ENCODE data around the gene CDCA3. TPM values are rescaled to one million over a fixed set of nuclear protein-coding genes. Genes with fewer than 3 reads are reported as not detected.

CDCA3 gene
- total RNA-seq, 1 donor from 2014 or later, result 3.2 TPM

DNA sequence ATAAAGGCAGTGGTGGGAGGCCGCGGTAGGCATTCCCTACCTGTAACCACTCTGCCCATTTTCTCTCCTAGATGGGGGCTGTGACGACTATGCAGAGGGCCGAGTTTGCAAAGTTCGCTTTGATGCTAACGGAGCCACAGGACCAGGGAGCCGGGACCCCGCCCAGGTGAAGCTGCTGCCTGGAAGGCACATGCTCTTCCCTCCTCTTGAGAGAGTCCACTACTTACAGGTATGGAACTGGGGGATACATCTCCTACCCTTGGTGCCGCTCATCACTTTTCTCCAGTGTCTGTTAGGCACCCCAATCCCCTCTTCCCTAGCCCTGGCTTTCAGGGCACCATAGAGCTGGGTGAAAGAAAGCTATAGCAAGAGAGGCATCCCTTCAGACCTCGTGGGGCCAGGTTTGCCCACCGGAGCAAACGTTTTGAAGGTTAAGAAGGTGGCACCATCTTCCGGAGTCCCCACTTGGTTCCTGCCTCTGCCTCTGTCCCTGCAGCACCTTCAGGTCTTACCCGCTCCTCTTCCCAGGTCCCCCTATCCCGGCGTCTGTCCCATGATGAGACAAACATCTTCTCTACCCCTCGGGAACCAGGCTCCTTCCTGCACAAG lies 24.9 kb downstream of the CDCA3 start:
- H3K9me3 Mint-ChIP-seq (ENCODE audit: unreplicated experiment), result no peaks in the 10 kb centered on the region
- Histone ChIP-seq H3K27me3 (ENCODE audit: insufficient read depth, low read length) (no peaks in the 10 kb centered on the region), H3K9me3 (ENCODE audit: insufficient read depth, low read depth, low read length) (no peaks in the 10 kb centered on the region), H3K79me2 (ENCODE audit: insufficient read depth, low read length) (peaks cover 29% of the 10 kb centered on the region), H3K27ac (ENCODE audit: low read depth, low read length) (no peak overlapping the region), H3K36me3 (ENCODE audit: insufficient read depth, low read length) (peaks cover 2% of the 10 kb centered on the region), H2AFZ (ENCODE audit: low read depth, low read length) (no peak overlapping the region), H3K4me3 (ENCODE audit: insufficient read depth, low read depth, low read length) (no peak overlapping the region), H3K4me1 (ENCODE audit: insufficient read depth, low read length) (peaks cover 25% of the 10 kb centered on the region), H3K4me2 (ENCODE audit: low read length) (no peak overlapping the region), H4K20me1 (ENCODE audit: insufficient read depth, low read length) (peaks cover 6% of the 10 kb centered on the region), H3K9ac (ENCODE audit: low read length) (no peak overlapping the region)
- no peak overlapping the region for H3K27ac Mint-ChIP-seq (ENCODE audit: unreplicated experiment)
- H3K36me3 Mint-ChIP-seq (ENCODE audit: low read depth, unreplicated experiment), result peaks cover 6% of the 10 kb centered on the region
- H3K27me3 Mint-ChIP-seq (ENCODE audit: low read depth, unreplicated experiment), result no peaks in the 10 kb centered on the region
- DNase-seq (ENCODE audit: low read depth), result no peak
- peaks cover 22% of the 10 kb centered on the region for H3K4me1 Mint-ChIP-seq (ENCODE audit: low read depth, unreplicated experiment)
- FAIRE-seq, result no peak
- TF ChIP-seq, protein P1, sequence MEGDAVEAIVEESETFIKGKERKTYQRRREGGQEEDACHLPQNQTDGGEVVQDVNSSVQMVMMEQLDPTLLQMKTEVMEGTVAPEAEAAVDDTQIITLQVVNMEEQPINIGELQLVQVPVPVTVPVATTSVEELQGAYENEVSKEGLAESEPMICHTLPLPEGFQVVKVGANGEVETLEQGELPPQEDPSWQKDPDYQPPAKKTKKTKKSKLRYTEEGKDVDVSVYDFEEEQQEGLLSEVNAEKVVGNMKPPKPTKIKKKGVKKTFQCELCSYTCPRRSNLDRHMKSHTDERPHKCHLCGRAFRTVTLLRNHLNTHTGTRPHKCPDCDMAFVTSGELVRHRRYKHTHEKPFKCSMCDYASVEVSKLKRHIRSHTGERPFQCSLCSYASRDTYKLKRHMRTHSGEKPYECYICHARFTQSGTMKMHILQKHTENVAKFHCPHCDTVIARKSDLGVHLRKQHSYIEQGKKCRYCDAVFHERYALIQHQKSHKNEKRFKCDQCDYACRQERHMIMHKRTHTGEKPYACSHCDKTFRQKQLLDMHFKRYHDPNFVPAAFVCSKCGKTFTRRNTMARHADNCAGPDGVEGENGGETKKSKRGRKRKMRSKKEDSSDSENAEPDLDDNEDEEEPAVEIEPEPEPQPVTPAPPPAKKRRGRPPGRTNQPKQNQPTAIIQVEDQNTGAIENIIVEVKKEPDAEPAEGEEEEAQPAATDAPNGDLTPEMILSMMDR (IDR thresholded peaks at IDR 0.05; ENCODE audit: insufficient read depth, low read depth, low read length), result no peak
- TF ChIP-seq EZH2 (IDR thresholded peaks at IDR 0.05; ENCODE audit: insufficient read depth, low read length), result no peak
- peak overlapping the region; percentile 57 for H3K4me3 Mint-ChIP-seq (ENCODE audit: unreplicated experiment)

DNA sequence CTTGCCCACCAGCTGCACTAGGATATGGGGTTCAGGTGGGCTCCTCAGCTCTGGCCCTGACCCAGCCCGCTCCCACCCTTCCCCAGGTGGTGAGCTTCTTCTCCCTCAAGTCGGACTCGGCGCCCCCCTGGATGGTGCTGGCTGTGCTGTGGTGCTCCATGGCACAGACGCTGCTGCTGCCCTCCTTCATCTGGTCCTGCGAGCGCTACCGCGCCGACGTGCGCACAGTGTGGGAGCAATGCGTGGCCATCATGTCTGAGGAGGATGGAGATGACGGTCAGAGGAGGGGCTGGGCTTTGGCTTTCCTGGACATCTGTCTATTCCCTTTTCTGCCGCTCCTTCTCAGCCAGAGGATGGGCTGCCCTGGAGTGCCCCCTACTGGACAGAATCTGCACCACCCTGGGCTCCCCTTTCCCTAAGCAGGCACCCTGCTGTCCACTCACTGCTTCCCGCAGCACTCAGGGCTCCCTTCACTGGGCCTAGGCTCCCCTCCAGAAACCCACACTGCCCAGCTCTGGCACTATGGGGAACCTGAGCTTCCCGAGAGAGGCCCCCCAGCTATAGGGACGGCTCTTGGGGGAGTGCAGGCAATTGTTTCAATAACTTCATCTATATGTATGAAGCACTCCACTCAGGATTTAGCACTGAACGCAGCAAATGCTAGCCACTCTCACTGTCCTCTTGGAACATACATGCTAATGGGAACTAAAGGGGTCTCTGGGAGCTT lies 25.5 kb downstream of the CDCA3 start:
- Histone ChIP-seq H3K4me3 (ENCODE audit: insufficient read depth, low read depth, low read length) (no peak overlapping the region), H3K27ac (ENCODE audit: low read depth, low read length) (no peak overlapping the region), H4K20me1 (ENCODE audit: insufficient read depth, low read length) (peaks cover 6% of the 10 kb centered on the region), H3K27me3 (ENCODE audit: insufficient read depth, low read length) (no peaks in the 10 kb centered on the region), H3K4me1 (ENCODE audit: insufficient read depth, low read length) (peaks cover 28% of the 10 kb centered on the region), H3K79me2 (ENCODE audit: insufficient read depth, low read length) (peaks cover 26% of the 10 kb centered on the region), H3K9ac (ENCODE audit: low read length) (no peak overlapping the region), H3K9me3 (ENCODE audit: insufficient read depth, low read depth, low read length) (no peaks in the 10 kb centered on the region), H2AFZ (ENCODE audit: low read depth, low read length) (peak overlapping the region; percentile 60), H3K36me3 (ENCODE audit: insufficient read depth, low read length) (no peaks in the 10 kb centered on the region), H3K4me2 (ENCODE audit: low read length) (peak overlapping the region; percentile 74)
- no peak for TF ChIP-seq EZH2 (IDR thresholded peaks at IDR 0.05; ENCODE audit: insufficient read depth, low read length)
- TF ChIP-seq, protein P1 (IDR thresholded peaks at IDR 0.05; ENCODE audit: insufficient read depth, low read depth, low read length), result peak; percentile 84
- H3K27me3 Mint-ChIP-seq (ENCODE audit: low read depth, unreplicated experiment), result no peaks in the 10 kb centered on the region
- no peaks in the 10 kb centered on the region for H3K9me3 Mint-ChIP-seq (ENCODE audit: unreplicated experiment)
- H3K4me3 Mint-ChIP-seq (ENCODE audit: unreplicated experiment), result peak overlapping the region; percentile 70
- DNase-seq (ENCODE audit: low read depth), result peak; percentile 60
- H3K36me3 Mint-ChIP-seq (ENCODE audit: low read depth, unreplicated experiment), result peaks cover 4% of the 10 kb centered on the region
- no peak overlapping the region for H3K27ac Mint-ChIP-seq (ENCODE audit: unreplicated experiment)
- peaks cover 28% of the 10 kb centered on the region for H3K4me1 Mint-ChIP-seq (ENCODE audit: low read depth, unreplicated experiment)
- peak; percentile 72 for FAIRE-seq

Measured in astrocyte (in vitro differentiated cells and primary cell).